Anterior cingulate cortex (tissue), 58 donors: ENCODE data around the gene NDUFS1.
A peak's percentile ranks its signal among the peaks of the same experiment; 100 is the strongest.
"Not testable (repeated sequence)": the region's sequence is repeated elsewhere in the genome, so short reads cannot be mapped to it uniquely, and the experiment has no call there.

ENCODE experiments used
- DNase-seq, 58 donors: peaks; one replicate each; lab custom pipeline; 2025; lab: John Stamatoyannopoulos, UW

The NDUFS1 gene

DNA sequence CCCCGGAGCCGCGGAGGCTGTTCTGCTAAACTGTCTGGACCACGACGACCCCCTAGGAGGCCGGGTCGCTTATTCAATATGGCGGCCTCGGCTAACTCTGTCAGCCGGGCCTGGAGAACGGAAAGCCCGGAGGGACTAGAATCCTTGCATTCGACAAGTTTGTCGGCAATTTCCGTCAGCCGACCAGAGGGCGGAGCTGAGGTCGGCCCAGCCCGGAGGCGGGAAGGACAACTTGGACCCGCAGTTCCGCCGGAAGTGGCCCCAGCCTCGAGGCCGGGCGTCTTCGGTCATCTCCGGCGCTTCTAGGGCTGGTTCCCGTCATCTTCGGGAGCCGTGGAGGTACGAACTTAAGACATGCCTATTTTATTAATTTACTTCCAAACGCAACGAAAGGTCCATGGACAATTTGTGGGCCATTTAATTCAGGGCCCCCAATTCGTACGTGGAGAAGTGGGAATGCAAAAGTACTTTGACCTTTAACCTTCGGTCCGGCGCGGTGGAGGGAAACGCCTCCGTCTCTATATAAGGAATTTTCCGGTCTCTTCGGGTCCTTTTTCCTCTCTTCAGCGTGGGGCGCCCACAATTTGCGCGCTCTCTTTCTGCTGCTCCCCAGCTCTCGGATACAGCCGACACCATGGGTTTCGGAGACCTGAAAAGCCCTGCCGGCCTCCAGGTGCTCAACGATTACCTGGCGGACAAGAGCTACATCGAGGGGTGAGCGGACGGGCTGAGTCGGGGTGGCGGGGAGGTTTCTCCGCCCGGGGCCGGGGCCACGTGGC lies at the start of gene NDUFS1, which contains the start of gene EEF1B2:
Gene NDUFS1 (minus strand): TSS at position 99 of the 779 bp plus-strand sequence. CDS start 5,766 bp downstream, outside the sequence.
Gene EEF1B2 (plus strand): TSS at position 550 of the 779 bp plus-strand sequence. CDS start 85 bp downstream, at position 635.
- peak; percentile 50 to 99 (median 97) for DNase-seq

GRCh38 chr2:206208900-206209299 lies 49.7 kb upstream of the NDUFS1 start:
- DNase-seq: no peak

GRCh38 chr2:206207316-206207715 lies 48.1 kb upstream of the NDUFS1 start:
- DNase-seq: not testable (repeated sequence)

- DNase-seq: no peak
Measured at GRCh38 chr2:206204710-206205109, 45.5 kb upstream of the NDUFS1 start.

- DNase-seq: no peak
Measured at GRCh38 chr2:206203331-206203730, 44.1 kb upstream of the NDUFS1 start.

GRCh38 chr2:206202446-206202845 lies 43.2 kb upstream of the NDUFS1 start:
- DNase-seq: no peak

DNA sequence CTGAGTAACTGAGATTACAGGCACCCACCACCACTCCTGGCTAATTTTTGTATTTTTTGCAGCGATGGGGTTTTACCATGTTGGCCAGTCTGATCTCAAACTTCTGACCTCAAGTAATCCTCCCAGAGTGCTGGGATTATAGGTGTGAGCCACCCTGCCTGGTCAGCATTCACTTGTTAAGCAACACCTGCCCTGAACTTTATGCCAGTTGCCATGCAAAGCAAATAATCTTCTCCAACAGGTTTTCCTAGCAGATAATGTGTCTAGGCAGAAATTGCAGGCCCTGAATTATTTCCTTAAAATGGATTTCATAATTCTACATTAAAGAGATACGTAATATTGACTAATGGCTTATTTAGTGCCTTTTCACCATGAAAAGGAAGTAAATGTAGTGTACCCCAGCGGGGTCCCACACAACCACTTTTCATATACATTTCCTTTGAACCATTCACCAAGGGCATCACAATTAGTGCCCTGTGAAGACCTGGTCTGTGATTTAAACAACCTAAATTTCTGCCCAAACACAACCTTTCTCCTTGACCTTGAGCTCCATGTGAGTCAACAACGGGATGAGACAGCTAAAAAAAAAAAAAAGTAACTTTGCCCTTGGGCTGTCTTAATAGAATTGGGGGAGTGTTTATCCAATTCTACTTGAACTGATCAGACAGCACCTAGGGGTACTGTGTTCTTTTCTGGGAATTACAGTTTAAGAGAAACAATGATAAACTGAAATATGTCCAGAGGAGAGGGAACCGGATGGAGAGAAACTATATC lies 42.0 kb upstream of the NDUFS1 start:
- DNase-seq: no peak

- DNase-seq: no peak
Measured at GRCh38 chr2:206198677-206199076, 39.4 kb upstream of the NDUFS1 start.

DNA sequence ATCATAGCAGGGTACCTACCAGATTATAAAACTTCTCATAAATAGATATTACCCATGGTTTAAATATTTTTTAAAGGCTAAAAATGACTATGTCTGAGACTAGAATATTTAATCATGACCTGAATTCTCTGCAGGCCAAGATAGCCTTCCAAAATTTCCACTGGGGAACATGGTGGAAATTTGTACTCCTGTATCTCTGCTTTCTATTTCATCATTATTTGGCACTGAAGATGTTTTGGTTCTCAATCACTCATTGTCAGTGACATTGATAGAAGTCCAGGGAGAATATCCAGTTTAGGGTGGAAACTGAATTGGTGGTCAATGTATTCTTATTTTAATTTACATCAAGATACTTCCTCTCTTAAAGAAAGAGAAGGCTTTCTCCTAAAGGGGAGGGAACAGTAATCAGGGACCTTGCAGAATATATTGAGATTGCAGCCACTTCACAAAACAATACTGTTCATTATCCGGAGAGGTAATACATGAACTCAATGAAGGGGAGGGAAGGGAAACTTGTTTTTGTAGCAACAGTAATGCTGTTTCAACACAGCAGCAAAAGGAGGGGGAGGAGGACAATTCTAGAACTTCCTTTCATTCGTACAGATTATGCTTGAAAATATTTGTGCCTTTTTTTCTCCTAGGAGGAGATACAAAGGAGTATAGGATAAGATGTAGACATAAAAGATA lies 34.6 kb upstream of the NDUFS1 start:
- no peak for DNase-seq

GRCh38 chr2:206192157-206192556 lies 32.9 kb upstream of the NDUFS1 start:
- no peak for DNase-seq

DNA sequence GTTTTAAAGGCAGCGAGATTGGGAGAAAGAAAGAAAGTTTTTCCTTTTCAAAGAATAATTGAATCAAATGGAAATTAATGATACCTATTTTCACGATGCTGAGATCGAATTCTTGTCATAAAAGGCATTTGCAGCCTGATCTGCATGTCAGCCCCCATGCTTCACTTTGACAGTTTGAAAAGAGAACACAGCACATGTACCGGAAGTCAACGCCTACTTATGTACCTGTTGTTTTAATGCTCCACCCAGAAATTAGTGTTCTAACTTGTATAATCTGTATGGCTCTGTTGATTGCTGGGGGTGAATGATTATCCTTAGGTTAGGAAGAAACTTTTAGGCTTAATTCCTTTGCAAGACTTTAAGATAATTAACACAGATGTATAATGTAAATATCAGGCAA lies 31.4 kb upstream of the NDUFS1 start:
- DNase-seq: no peak

DNA sequence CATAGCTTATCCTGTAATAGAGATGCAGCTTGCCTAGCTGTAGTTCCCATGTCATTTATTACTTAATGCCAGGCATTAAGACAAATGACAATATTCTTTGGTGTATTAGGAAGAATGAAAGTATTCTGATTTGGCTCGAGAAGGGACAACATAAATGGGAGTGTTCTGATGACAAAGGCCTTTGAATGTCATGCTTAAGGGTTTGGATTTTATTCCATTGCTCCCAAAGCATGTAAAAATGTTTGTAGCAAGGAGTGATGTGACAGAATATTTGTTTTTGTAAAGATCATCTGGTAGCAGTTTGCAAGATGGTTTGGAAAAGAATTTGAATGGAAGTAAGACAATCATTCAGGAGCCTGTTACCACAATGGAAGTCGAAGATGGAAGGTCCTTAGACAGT lies 30.9 kb upstream of the NDUFS1 start:
- no peak for DNase-seq

- no peak for DNase-seq
Measured at GRCh38 chr2:206189691-206190090, 30.4 kb upstream of the NDUFS1 start.

- not testable (repeated sequence) for DNase-seq
Measured at GRCh38 chr2:206181526-206181925, 22.3 kb upstream of the NDUFS1 start.

DNA sequence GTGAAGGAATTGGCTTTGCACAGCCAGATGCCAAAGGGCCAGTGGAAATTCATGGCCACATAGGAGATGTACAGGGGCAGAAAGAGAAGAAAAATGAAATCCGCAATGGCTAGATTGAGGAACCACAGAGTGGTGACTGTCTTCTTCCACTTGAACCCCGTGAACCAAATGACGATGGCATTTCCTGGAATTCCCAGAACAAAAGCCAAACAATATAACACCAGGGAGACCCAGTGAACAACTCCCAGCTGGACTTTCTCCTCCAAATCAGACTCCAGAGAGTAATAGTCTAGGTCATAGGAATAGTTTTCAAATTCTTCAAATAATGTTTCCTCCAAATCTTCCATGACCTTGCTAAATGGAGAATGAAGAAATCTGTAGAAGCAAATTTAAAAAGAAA lies 17.7 kb upstream of the NDUFS1 start:
- DNase-seq: no peak

- DNase-seq: peak in 2 of 58 donors; percentile 1 to 2
Measured at GRCh38 chr2:206176121-206176520, 16.9 kb upstream of the NDUFS1 start.

GRCh38 chr2:206173147-206173546 lies 13.9 kb upstream of the NDUFS1 start:
- DNase-seq: no peak

DNA sequence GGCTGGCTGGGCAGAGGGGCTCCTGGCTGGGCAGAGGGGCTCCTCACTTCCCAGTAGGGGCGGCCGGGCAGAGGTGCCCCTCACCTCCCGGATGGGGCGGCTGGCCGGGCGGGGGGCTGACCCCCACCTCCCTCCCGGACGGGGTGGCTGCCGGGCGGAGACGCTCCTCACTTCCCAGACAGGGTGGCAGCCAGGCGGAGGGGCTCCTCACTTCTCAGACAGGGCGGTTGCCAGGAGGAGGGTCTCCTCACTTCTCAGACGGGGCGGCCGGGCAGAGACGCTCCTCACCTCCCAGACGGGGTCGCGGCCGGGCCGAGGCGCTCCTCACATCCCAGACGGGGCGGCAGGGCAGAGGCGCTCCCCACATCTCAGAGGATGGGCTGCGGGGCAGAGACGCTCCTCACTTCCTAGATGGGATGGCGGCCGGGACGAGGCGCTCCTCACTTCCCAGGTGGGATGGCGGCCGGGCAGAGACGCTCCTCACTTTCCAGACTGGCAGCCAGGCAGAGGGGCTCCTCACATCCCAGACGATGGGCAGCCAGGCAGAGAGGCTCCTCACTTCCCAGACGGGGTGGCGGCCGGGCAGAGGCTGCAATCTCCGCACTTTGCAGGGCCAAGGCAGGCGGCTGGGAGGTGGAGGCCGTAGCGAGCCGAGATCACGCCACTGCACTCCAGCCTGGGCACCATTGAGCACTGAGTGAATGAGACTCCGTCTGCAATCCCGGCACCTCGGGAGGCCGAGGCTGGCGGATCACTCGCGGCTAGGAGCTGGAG lies 12.6 kb upstream of the NDUFS1 start:
- not testable (repeated sequence) for DNase-seq

DNA sequence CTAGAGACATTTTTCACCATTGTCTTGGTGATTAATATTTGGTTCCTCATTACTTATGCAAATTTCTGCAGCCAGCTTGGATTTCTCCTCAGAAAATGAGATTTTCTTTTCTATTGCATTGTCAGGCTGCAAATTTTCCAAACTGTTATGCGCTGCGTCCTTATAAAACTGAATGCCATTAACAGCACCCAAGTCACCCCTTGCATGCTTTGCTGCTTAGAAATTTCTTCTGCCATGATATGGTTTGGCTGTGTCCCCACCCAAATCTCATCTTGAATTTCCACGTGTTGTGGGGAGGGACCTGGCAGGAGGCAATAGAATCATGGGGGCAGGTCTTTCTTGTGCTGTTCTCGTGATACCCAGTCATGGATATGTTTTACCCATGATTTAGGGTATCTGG lies 9.0 kb upstream of the NDUFS1 start:
- not testable (repeated sequence) for DNase-seq

GRCh38 chr2:206164261-206164862 lies 5.1 kb upstream of the NDUFS1 start:
- peak in 23 of 58 donors; percentile 0 to 62 (median 6) for DNase-seq
